Activated naive CD8-positive, alpha-beta T cell treated with anti-CD3 and anti-CD28 coated beads, Interleukin-2, amount 10 ng/mL, durations not matched to agents 7 days and 5 days (primary cell): ENCODE measurements around the gene AKIP1. TPM values are rescaled to one million over a fixed set of nuclear protein-coding genes. Genes with fewer than 3 reads are reported as not detected.
"Not testable (repeated sequence)": the region's sequence is repeated elsewhere in the genome, so short reads cannot be mapped to it uniquely, and the experiment has no call there.

ENCODE experiments used
- ATAC-seq: fragments of 150-1000 bp; cut with Tn5 transposase; one replicate; pipeline ENCODE4 v1.10.0; 2021; ENCODE audit warnings: low read depth, moderate library complexity
- POLR2A ChIA-PET: fragments of 350-600 bp; sonication (Branson Sonifier 250); formaldehyde crosslinking; loops from one replicate; lab custom pipeline; 2021; ENCODE audit warnings: antibody characterized with exemption; lab: Charles Lee
- DNase-seq: peaks from one replicate; pipeline ENCODE4 v3.0.0; 2021
- H3K27ac Mint-ChIP-seq: one replicate; pipeline ENCODE4 v1.8.0; 2022; ENCODE audit warnings: mild to moderate bottlenecking, mixed read lengths
- H3K27me3 Mint-ChIP-seq: one replicate; pipeline ENCODE4 v1.8.0; 2022; ENCODE audit warnings: mild to moderate bottlenecking, moderate library complexity, mixed read lengths
- H3K36me3 Mint-ChIP-seq: one replicate; pipeline ENCODE4 v1.8.0; 2021; ENCODE audit warnings: mild to moderate bottlenecking, mixed read lengths
- H3K4me1 Mint-ChIP-seq: one replicate; pipeline ENCODE4 v1.8.0; 2021; ENCODE audit warnings: mixed read lengths
- H3K4me3 Mint-ChIP-seq: one replicate; pipeline ENCODE4 v1.8.0; 2022; ENCODE audit warnings: mild to moderate bottlenecking, moderate library complexity, mixed read lengths
- H3K9me3 Mint-ChIP-seq: one replicate; pipeline ENCODE4 v1.8.0; 2021; ENCODE audit warnings: mixed read lengths
- total RNA-seq, 2 experiments: library from RNA; stranded (reverse); gene quantifications; one replicate each; pipeline ENCODE4 v1.2.3, GENCODE V29; 2021

The AKIP1 gene
- total RNA-seq, result 10 to 100 TPM; 21.8 to 23.4 TPM

GRCh38 chr11:8911029-8911823 is at the start of gene AKIP1:
AKIP1 (plus strand) TSS chr11:8911189; CDS start chr11:8911450, 261 bp downstream.
- peak; percentile 83 for ATAC-seq
- Mint-ChIP-seq H3K36me3 (peaks cover 2% of the 10 kb centered on the region), H3K4me3 (peak within 1 kb of the TSS; percentile 93), H3K9me3 (no peaks in the 10 kb centered on the region), H3K4me1 (peaks cover 44% of the 10 kb centered on the region), H3K27ac (peak within 1 kb of the TSS; percentile 88), H3K27me3 (no peaks in the 10 kb centered on the region)
- DNase-seq, result peak; percentile 86
- POLR2A ChIA-PET, result interaction anchor here (0.7 to 2.3 kb wide), 5 partner anchors 48 to 847 kb away, joined by 3 to 11 read pairs (median 5); partner anchors contain the start of genes RPL27A, TMEM9B and TRIM66

- Mint-ChIP-seq H3K27ac (no peak overlapping the region), H3K9me3 (no peaks in the 10 kb centered on the region), H3K36me3 (no peaks in the 10 kb centered on the region), H3K4me1 (peaks cover 5% of the 10 kb centered on the region), H3K27me3 (peaks cover 61% of the 10 kb centered on the region), H3K4me3 (no peak overlapping the region)
- DNase-seq, result no peak
- POLR2A ChIA-PET, result no interaction called here
- no peak for ATAC-seq
These were observed 47.2 kb upstream of the AKIP1 start for GRCh38 chr11:8863838-8864237.

GRCh38 chr11:8865304-8865703 is 45.7 kb upstream of the AKIP1 start:
- no peaks in the 10 kb centered on the region for H3K36me3 Mint-ChIP-seq
- no peak for DNase-seq
- H3K4me3 Mint-ChIP-seq, result no peak overlapping the region
- no peaks in the 10 kb centered on the region for H3K9me3 Mint-ChIP-seq
- H3K27ac Mint-ChIP-seq, result no peak overlapping the region
- H3K27me3 Mint-ChIP-seq, result peaks cover 63% of the 10 kb centered on the region
- H3K4me1 Mint-ChIP-seq, result peaks cover 4% of the 10 kb centered on the region
- POLR2A ChIA-PET, result no interaction called here
- ATAC-seq, result no peak

GRCh38 chr11:8867035-8867434 is 44.0 kb upstream of the AKIP1 start:
- H3K36me3 Mint-ChIP-seq, result no peaks in the 10 kb centered on the region
- peaks cover 61% of the 10 kb centered on the region for H3K27me3 Mint-ChIP-seq
- H3K9me3 Mint-ChIP-seq, result no peaks in the 10 kb centered on the region
- H3K4me1 Mint-ChIP-seq, result peaks cover 6% of the 10 kb centered on the region
- no peak overlapping the region for H3K27ac Mint-ChIP-seq
- DNase-seq (no peak), ATAC-seq (no peak)
- POLR2A ChIA-PET, result no interaction called here
- no peak overlapping the region for H3K4me3 Mint-ChIP-seq

GRCh38 chr11:8867931-8868631 is 42.9 kb upstream of the AKIP1 start:
- DNase-seq, result no peak
- Mint-ChIP-seq H3K36me3 (no peaks in the 10 kb centered on the region), H3K4me1 (peaks cover 6% of the 10 kb centered on the region), H3K27ac (no peak overlapping the region), H3K27me3 (peaks cover 64% of the 10 kb centered on the region), H3K4me3 (no peak overlapping the region), H3K9me3 (no peaks in the 10 kb centered on the region)
- ATAC-seq, result no peak
- POLR2A ChIA-PET, result no interaction called here

GRCh38 chr11:8870411-8871170 is 40.4 kb upstream of the AKIP1 start:
- H3K36me3 Mint-ChIP-seq, result no peaks in the 10 kb centered on the region
- POLR2A ChIA-PET, result interaction anchor here (0.6 to 1.3 kb wide), 2 partner anchors 45 to 182 kb away, joined by 4 to 5 read pairs; no protein-coding TSS in a partner anchor
- peak overlapping the region; percentile 82 for H3K4me3 Mint-ChIP-seq
- ATAC-seq, result peak; percentile 62
- H3K4me1 Mint-ChIP-seq, result peaks cover 17% of the 10 kb centered on the region
- H3K9me3 Mint-ChIP-seq, result no peaks in the 10 kb centered on the region
- peaks cover 56% of the 10 kb centered on the region for H3K27me3 Mint-ChIP-seq
- no peak overlapping the region for H3K27ac Mint-ChIP-seq
- DNase-seq, result peak; percentile 51

GRCh38 chr11:8871171-8871775 is 39.7 kb upstream of the AKIP1 start:
- Mint-ChIP-seq H3K36me3 (no peaks in the 10 kb centered on the region), H3K27ac (no peak overlapping the region), H3K4me3 (peak overlapping the region; percentile 55), H3K4me1 (peaks cover 17% of the 10 kb centered on the region), H3K9me3 (no peaks in the 10 kb centered on the region), H3K27me3 (peaks cover 58% of the 10 kb centered on the region)
- DNase-seq (no peak), ATAC-seq (no peak)
- POLR2A ChIA-PET, result interaction anchor here (0.5 to 1.3 kb wide), 2 partner anchors 105 to 183 kb away, joined by 4 read pairs; no protein-coding TSS in a partner anchor

- Mint-ChIP-seq H3K4me3 (no peak overlapping the region), H3K27me3 (peaks cover 54% of the 10 kb centered on the region), H3K4me1 (peaks cover 17% of the 10 kb centered on the region), H3K36me3 (no peaks in the 10 kb centered on the region), H3K9me3 (no peaks in the 10 kb centered on the region), H3K27ac (no peak overlapping the region)
- ATAC-seq, result no peak
- no peak for DNase-seq
- POLR2A ChIA-PET, result interaction anchor here (0.5 to 0.7 kb wide), 2 partner anchors 88 to 104 kb away, joined by 4 to 5 read pairs; no protein-coding TSS in a partner anchor
These were observed 39.0 kb upstream of the AKIP1 start for GRCh38 chr11:8871962-8872361.

- Mint-ChIP-seq H3K27me3 (peaks cover 47% of the 10 kb centered on the region), H3K4me1 (peaks cover 17% of the 10 kb centered on the region), H3K9me3 (no peaks in the 10 kb centered on the region), H3K27ac (no peak overlapping the region), H3K36me3 (no peaks in the 10 kb centered on the region), H3K4me3 (peak overlapping the region; percentile 10)
- DNase-seq (no peak), ATAC-seq (peak; percentile 72)
- POLR2A ChIA-PET, result interaction anchor here (1.2 kb wide), 1 partner anchor 191 kb away, joined by 7 read pairs; the partner anchor contains the start of genes RPL27A and TRIM66
These were observed 37.1 kb upstream of the AKIP1 start for GRCh38 chr11:8873741-8874405.

GRCh38 chr11:8878771-8879170 is 32.2 kb upstream of the AKIP1 start:
- no peaks in the 10 kb centered on the region for H3K36me3 Mint-ChIP-seq
- no peaks in the 10 kb centered on the region for H3K9me3 Mint-ChIP-seq
- POLR2A ChIA-PET, result no interaction called here
- DNase-seq (no peak), ATAC-seq (no peak)
- H3K4me1 Mint-ChIP-seq, result peaks cover 10% of the 10 kb centered on the region
- no peak overlapping the region for H3K4me3 Mint-ChIP-seq
- no peak overlapping the region for H3K27ac Mint-ChIP-seq
- H3K27me3 Mint-ChIP-seq, result peaks cover 31% of the 10 kb centered on the region

- not testable (repeated sequence) for ATAC-seq, DNase-seq, H3K27ac Mint-ChIP-seq
These were observed 29.4 kb upstream of the AKIP1 start for GRCh38 chr11:8881585-8881984.

GRCh38 chr11:8886322-8886721 is 24.7 kb upstream of the AKIP1 start:
- no peak overlapping the region for H3K27ac Mint-ChIP-seq
- no peaks in the 10 kb centered on the region for H3K4me1 Mint-ChIP-seq
- H3K4me3 Mint-ChIP-seq, result no peak overlapping the region
- no peak for ATAC-seq
- H3K27me3 Mint-ChIP-seq, result peaks cover 20% of the 10 kb centered on the region
- H3K9me3 Mint-ChIP-seq, result peaks cover 7% of the 10 kb centered on the region
- peaks cover 5% of the 10 kb centered on the region for H3K36me3 Mint-ChIP-seq
- POLR2A ChIA-PET, result no interaction called here
- DNase-seq, result no peak

More at GRCh38 chr11:8881585-8881984, 29.4 kb upstream of the AKIP1 start:
- H3K4me3 Mint-ChIP-seq, H3K4me1 Mint-ChIP-seq, POLR2A ChIA-PET, H3K36me3 Mint-ChIP-seq, H3K9me3 Mint-ChIP-seq: not testable (repeated sequence)
- H3K27me3 Mint-ChIP-seq, result peaks cover 26% of the 10 kb centered on the region
